DMS 273 treated with DMSO at 0.1 percent for 48 hours (cell line): ENCODE results near the gene SNTG2.

ENCODE experiments used
- DNase-seq: peaks from one replicate; lab custom pipeline; 2025; lab: John Stamatoyannopoulos, UW

SNTG2 gene

GRCh38 chr2:1283020-1283801 is 332.6 kb downstream of the SNTG2 start:
- no peak for DNase-seq

DNA sequence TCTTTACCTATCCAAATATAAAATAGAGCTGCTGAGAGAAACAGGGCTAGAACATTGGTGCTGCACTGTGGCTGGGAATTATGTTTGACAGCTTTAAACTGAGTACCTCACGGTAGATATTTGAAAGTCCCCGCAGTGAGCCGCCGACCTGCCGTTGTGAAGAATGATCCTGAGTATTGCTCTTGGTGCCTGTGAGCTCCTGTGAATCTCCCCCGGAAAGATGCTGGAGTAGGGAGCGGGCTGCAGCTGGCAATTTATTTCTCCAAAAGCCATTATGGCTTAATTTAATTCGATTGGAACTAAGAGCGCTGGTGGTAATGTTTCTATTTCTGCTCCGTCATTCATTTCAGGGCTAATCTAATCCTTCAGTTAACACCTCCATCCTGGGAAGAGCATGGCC is 333.2 kb downstream of the SNTG2 start:
- DNase-seq = no peak

GRCh38 chr2:1286929-1287328 is 336.3 kb downstream of the SNTG2 start:
- DNase-seq = no peak

GRCh38 chr2:1287427-1287826 is 336.8 kb downstream of the SNTG2 start:
- no peak for DNase-seq

GRCh38 chr2:1294900-1295299 is 344.3 kb downstream of the SNTG2 start:
- no peak for DNase-seq

DNA sequence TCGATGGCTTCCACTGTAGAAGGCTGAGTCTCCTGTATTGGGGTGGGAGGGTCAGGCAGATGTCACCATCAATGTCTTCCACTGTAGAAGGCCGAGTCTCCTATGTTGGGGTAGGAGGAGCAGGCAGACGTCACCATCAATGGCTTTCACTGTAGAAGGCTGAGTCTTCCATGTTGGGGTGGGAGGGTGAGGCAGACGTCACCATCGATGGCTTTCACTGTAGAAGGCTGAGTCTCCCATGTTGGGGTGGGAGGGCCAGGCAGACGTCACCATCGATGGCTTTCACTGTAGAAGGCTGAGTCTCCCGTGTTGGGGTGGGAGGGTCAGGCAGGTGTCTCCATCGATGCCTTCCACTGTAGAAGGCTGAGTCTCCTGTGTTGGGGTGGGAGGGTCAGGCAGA is 345.1 kb downstream of the SNTG2 start:
- DNase-seq = no peak

DNA sequence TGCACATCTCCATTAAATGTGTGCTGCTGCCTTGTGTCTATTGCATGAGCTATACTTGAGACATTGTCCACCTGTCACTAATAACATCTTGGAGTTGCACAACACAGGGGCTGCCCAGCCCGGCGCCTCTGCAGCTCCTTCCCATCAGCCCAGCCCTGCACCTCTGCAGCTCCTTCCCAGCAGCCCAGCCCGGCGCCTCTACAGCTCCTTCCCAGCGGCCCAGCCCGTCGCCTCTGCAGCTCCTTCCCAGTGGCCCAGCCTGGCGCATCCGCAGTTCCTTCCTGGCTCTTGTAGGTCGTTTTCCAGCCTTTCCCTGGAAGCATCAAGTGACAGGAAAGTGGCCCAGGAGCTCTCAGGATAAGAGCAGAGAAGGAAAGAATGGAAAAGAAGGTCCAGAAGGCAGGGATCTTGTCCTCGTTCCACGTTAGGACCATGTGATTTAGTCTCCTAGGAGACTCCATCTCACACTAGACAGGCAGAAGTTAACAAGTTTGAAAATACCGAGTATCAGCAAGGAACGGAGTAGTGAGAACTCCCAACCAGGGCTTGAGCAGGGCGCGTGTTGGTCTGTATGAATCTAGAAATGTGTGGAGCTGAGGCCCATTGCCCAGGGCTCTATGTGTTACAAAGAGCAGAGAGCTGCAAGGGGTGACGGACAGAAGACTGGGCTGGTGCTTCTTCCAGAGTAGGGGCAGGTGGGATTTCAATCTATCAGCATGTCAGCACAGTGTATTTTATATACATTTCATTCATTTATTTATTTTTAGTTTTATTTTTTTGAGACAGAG is 346.9 kb downstream of the SNTG2 start:
- DNase-seq = no peak

GRCh38 chr2:1299043-1299442 is 348.4 kb downstream of the SNTG2 start:
- DNase-seq = no peak

DNA sequence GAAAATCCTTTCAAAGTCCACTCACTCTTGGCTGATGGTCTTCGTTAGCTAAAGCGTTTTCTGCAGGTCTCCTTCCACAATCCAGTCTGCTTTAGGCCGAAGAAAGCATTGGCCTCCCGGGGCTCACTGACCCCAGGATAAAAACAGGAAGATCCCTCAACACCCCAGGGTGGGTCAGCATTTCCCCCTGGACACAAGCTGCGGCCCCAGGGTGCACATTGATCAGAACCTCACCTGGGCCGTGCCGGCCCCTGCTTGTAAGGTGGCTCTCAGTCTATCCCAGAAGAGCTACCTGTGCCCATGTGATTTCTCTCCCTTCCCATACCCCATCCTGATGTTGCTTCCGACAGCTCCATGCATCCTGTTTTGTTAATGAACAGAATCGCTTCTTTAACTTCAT is 349.6 kb downstream of the SNTG2 start:
- no peak for DNase-seq

DNA sequence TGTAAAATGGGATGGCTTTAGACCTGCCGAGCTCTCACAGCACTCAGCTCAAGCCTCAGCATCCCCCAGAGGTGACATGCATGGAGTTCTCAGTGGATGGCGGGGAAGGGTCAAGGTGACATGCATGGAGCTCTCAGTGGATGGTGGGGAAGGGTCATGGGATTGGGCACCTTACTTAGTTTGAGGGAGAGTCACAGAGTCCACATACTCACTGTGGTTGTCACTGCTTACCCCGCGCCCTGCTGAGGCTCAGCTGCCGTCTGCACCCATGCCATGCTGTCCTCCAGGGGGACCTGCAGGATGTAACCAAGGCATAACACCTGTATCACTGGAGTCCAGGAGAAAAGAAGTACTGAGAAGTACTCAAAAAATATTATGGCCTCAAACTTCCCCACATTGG is 350.4 kb downstream of the SNTG2 start:
- no peak for DNase-seq

DNA sequence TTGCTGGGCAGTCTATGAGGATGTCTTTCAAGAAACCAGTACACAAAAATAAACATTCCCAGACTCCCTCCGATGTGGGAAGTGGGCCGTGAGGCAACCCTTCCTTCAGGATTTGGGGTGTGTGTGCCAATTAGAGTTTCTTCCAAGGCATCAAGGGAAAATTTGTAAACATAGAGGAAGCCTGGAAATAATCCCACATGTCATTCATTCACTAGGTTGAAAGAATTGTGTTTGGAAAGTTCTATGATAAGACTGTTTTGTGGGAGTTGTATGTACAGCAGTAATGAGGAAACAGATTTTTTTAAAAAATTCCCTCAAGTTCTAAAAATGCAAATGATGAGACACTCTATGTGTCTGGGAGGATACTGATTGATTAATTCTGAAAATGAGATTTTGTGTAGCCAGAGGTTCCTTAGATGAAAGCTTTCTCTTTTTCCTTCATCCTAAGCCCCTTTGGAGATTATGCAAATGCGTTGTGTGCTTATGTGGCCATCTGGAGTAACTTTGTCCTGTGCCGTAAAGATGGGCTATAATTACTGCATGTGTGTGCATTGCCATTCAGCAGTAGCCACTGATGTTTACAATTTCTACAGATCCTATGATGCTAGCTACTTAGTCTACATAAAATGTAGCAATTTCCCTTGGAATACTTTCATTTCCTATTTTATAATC is 354.8 kb downstream of the SNTG2 start:
- no peak for DNase-seq

GRCh38 chr2:1306014-1306686 is 355.5 kb downstream of the SNTG2 start:
- DNase-seq = no peak

- DNase-seq = no peak
Measured at GRCh38 chr2:1306687-1307516, 356.3 kb downstream of the SNTG2 start.

DNA sequence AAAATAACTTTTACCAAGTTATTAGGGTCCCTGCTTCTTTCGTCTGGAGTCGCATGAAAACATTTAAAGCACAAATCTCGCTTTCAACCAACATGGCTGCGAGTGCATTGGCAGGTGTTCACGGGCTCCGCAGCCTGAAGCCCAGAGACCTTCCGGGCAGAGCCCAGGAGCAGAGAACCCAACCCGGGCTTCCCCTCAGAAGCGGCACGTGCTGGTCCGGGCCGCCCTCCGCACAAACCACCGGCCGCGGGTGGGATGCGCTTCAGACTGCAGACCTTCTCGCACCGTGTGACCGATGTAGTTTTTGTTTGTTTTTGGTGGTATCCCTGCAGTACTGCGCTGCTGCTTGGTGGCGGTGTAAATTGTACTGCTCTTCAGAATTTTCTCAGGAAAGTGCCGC is 357.0 kb downstream of the SNTG2 start:
- DNase-seq = no peak

DNA sequence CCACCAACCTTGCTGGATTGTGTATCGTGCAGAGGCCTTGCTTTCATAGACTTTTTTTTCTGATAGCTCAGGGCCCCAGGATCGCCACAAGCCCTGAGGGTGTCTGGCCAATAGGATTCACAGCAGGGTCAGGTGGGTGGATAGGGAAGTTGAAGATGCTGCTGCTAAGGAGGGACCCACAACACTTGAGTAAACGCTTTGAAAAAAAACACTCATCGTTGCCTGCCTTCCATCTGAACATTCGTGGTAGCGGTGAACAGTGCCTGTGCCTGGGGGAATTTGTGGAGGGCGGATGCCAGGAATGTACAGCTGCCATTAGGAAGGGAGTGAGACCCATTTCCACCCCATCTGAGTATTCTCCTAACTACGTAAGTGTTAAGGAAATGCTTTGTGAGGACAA is 358.0 kb downstream of the SNTG2 start:
- no peak for DNase-seq

DNA sequence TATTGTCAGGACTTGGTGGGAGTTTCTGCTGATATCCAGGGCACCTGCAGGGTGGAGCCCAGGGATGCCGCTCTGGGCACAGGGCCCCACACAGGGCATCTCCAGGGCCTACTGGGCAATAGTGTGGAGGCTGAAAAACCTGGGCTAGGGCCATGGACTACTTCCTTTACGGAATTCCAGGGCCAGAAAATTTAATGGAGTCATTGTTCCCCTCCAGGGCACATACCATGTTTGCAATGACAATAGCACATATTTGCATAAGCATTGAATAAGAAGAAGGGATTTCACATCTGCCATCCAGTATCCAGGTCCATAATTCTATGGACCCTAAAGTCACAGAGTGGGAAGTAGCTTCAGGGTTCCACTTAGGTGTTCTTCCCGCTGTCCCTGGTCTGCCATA is 358.9 kb downstream of the SNTG2 start:
- DNase-seq = no peak

DNA sequence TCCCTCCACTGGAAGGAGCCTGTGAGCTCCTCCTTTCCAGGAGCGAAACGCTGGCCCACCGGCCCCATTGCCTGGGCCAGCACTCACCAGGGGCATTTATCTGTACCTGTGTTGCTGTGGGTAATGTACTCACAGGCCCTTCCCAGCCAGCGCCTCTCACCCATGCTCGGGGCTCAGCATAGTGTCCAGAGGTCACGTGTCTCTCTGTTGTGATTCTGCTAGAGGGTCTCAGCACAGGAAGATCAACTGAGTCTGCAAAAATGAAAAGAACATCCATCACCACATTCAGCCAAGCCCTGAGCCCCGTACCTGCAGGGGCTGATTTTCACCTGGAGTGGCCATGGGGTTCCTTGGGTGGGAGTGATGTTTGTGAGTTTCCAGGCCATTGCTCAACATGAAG is 359.6 kb downstream of the SNTG2 start:
- DNase-seq = no peak

GRCh38 chr2:1310866-1311265 is 360.2 kb downstream of the SNTG2 start:
- no peak for DNase-seq

GRCh38 chr2:1313240-1313924 is 362.7 kb downstream of the SNTG2 start:
- no peak for DNase-seq

DNA sequence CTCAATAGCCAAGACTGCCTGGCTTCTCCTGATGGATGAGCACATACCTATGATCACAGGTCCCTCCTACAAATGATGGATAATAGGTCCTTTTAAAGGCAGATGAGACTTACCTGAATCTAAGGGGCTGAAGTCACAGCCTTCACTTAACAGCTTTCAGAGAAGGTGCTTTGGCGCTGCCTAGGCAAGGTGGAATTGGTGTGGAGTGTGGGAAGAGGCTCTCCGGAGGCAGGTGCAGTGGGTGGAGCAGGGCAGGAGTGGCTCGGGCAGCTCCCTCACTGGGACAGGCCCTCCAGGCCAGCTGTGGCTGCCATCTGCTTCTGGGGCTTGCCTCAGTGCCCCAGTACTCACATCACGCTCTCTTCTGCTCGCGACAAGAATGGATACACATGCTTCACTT is 363.6 kb downstream of the SNTG2 start:
- DNase-seq = no peak
